MM.1S (cell line): ENCODE results near the gene LYPLA2.

Experiments
- DNase-seq: peaks from one replicate; pipeline ENCODE4 v3.0.0-alpha.2; 2015
- H2AFZ ChIP-seq: fragments of 300-600 bp; sonication (generic); 2 replicates; pipeline ENCODE4 v1.6.0; 2016; ENCODE audit warnings: antibody characterized with exemption, low read length
- H3F3A ChIP-seq: fragments of 300-600 bp; sonication (generic); 2 replicates; pipeline ENCODE4 v1.6.1; 2016; ENCODE audit warnings: mild to moderate bottlenecking, antibody characterized with exemption, low read length, moderate library complexity, mixed read lengths; ENCODE audit not compliant: insufficient read depth
- H3K27ac ChIP-seq: fragments of 300-600 bp; sonication (generic); 2 replicates; pipeline ENCODE4 v1.5.1; 2016; ENCODE audit warnings: mild to moderate bottlenecking, low read length
- H3K27me3 ChIP-seq: fragments of 300-600 bp; sonication (generic); replicated peaks from 2 replicates; pipeline ENCODE4 v1.6.0; 2016; ENCODE audit warnings: low read length; ENCODE audit not compliant: insufficient read depth
- H3K36me3 ChIP-seq: fragments of 300-600 bp; sonication (generic); replicated peaks from 2 replicates; pipeline ENCODE4 v1.6.1; 2016; ENCODE audit warnings: mild to moderate bottlenecking, low read length, mixed read lengths; ENCODE audit not compliant: insufficient read depth
- H3K4me1 ChIP-seq: fragments of 300-600 bp; sonication (generic); 2 replicates; pipeline ENCODE4 v1.6.1; 2016; ENCODE audit warnings: low read length, mixed read lengths
- H3K4me2 ChIP-seq: fragments of 300-600 bp; sonication (generic); 2 replicates; pipeline ENCODE4 v1.6.0; 2016; ENCODE audit warnings: low read depth, low read length
- H3K4me3 ChIP-seq: fragments of 300-600 bp; sonication (generic); 2 replicates; pipeline ENCODE4 v1.5.1; 2016; ENCODE audit warnings: low read length, mixed read lengths
- H3K79me2 ChIP-seq: fragments of 300-600 bp; sonication (generic); 2 replicates; pipeline ENCODE4 v1.6.1; 2016; ENCODE audit warnings: mixed run types, low read length, mixed read lengths
- H3K9ac ChIP-seq: fragments of 300-600 bp; sonication (generic); 2 replicates; pipeline ENCODE4 v1.6.1; 2016; ENCODE audit warnings: low read length, mixed read lengths
- H3K9me2 ChIP-seq: fragments of 300-600 bp; sonication (generic); replicated peaks from 2 replicates; pipeline ENCODE4 v1.6.1; 2016; ENCODE audit warnings: mild to moderate bottlenecking, low read length, mixed read lengths; ENCODE audit not compliant: insufficient read depth
- H3K9me3 ChIP-seq: fragments of 300-600 bp; sonication (generic); replicated peaks from 2 replicates; pipeline ENCODE4 v1.6.1; 2016; ENCODE audit warnings: mild to moderate bottlenecking, low read length, mixed read lengths; ENCODE audit not compliant: insufficient read depth
- H4K20me1 ChIP-seq: fragments of 300-600 bp; sonication (generic); 2 replicates; pipeline ENCODE4 v1.6.1; 2016; ENCODE audit warnings: mild to moderate bottlenecking, low read length, moderate library complexity, mixed read lengths; ENCODE audit not compliant: insufficient read depth
- EZH2 ChIP-seq: fragments of 300-600 bp; sonication (generic); optimal IDR thresholded peaks from 2 replicates; pipeline ENCODE3; 2017; ENCODE audit warnings: low read depth, mild to moderate bottlenecking, antibody characterized with exemption, low read length, mixed read lengths
- EZH2phosphoT487 ChIP-seq: fragments of 300-600 bp; sonication (generic); IDR thresholded peaks from 2 replicates; pipeline ENCODE4 v1.6.1; 2018; ENCODE audit warnings: antibody characterized with exemption, low read length
- TF ChIP-seq, protein P1 (sequence below): fragments of 300-600 bp; sonication (generic); IDR thresholded peaks from 2 replicates; pipeline ENCODE4 v1.5.1; 2016; ENCODE audit warnings: antibody characterized with exemption, low read length, mixed read lengths

LYPLA2 gene

GRCh38 chr1:23756676-23757075 lies 34.3 kb upstream of the LYPLA2 start:
- DNase-seq: no peak

DNA sequence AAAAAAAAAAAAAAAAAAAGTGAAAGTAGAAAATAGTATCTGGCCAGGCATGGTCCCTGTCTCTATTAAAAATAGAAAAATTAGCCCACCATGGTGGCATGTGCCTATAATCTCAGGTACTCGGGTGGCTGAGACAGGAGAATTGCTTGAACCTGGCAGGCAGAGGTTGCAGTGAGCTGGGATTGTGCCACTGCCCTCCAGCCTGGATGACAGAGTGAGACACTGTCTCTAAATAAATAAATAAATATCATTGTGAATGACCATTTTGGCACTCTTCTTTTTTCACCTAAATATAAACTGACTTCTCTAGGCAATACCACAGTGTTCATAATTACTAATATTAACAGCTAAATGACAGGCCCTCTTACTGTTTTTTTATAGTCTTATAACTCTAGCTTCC lies 33.1 kb upstream of the LYPLA2 start:
- Histone ChIP-seq H3K79me2 (no peaks in the 10 kb centered on the region), H2AFZ (no peak overlapping the region), H4K20me1 (no peaks in the 10 kb centered on the region), H3K9me3 (no peaks in the 10 kb centered on the region), H3K4me1 (peaks cover 11% of the 10 kb centered on the region), H3K36me3 (peaks cover 24% of the 10 kb centered on the region), H3K27ac (no peak overlapping the region), H3K4me3 (no peak overlapping the region), H3K9me2 (no peaks in the 10 kb centered on the region), H3K27me3 (no peaks in the 10 kb centered on the region), H3K4me2 (no peak overlapping the region), H3K9ac (no peak overlapping the region), H3F3A (no peaks in the 10 kb centered on the region)
- no peak for TF ChIP-seq EZH2phosphoT487
- no peak for TF ChIP-seq EZH2
- TF ChIP-seq, protein P1, sequence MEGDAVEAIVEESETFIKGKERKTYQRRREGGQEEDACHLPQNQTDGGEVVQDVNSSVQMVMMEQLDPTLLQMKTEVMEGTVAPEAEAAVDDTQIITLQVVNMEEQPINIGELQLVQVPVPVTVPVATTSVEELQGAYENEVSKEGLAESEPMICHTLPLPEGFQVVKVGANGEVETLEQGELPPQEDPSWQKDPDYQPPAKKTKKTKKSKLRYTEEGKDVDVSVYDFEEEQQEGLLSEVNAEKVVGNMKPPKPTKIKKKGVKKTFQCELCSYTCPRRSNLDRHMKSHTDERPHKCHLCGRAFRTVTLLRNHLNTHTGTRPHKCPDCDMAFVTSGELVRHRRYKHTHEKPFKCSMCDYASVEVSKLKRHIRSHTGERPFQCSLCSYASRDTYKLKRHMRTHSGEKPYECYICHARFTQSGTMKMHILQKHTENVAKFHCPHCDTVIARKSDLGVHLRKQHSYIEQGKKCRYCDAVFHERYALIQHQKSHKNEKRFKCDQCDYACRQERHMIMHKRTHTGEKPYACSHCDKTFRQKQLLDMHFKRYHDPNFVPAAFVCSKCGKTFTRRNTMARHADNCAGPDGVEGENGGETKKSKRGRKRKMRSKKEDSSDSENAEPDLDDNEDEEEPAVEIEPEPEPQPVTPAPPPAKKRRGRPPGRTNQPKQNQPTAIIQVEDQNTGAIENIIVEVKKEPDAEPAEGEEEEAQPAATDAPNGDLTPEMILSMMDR: no peak
- DNase-seq: no peak

More at GRCh38 chr1:23756676-23757075, 34.3 kb upstream of the LYPLA2 start:
- no peak overlapping the region for H3K4me3 ChIP-seq
- H3K4me2 ChIP-seq: no peak overlapping the region
- H3K79me2 ChIP-seq: peaks cover 8% of the 10 kb centered on the region; the same call in 1 of the 2 replicates
- H3K9me3 ChIP-seq: no peaks in the 10 kb centered on the region
- TF ChIP-seq, protein P1: no peak
- TF ChIP-seq EZH2phosphoT487: no peak
- no peaks in the 10 kb centered on the region for H4K20me1 ChIP-seq
- H3K36me3 ChIP-seq: peaks cover 24% of the 10 kb centered on the region
- no peak overlapping the region for H3K27ac ChIP-seq
- H2AFZ ChIP-seq: no peak overlapping the region
- no peaks in the 10 kb centered on the region for H3K27me3 ChIP-seq
- peaks cover 11% of the 10 kb centered on the region for H3K4me1 ChIP-seq
- H3K9me2 ChIP-seq: no peaks in the 10 kb centered on the region
- H3F3A ChIP-seq: no peaks in the 10 kb centered on the region
- no peak overlapping the region for H3K9ac ChIP-seq

- no peak overlapping the region for H3K4me2 ChIP-seq
- no peaks in the 10 kb centered on the region for H3K9me3 ChIP-seq
- no peak overlapping the region for H3K4me3 ChIP-seq
- no peaks in the 10 kb centered on the region for H3K79me2 ChIP-seq
- TF ChIP-seq EZH2phosphoT487: no peak
- TF ChIP-seq EZH2: no peak
- TF ChIP-seq, protein P1: no peak
- no peak for DNase-seq
- H3K27ac ChIP-seq: no peak overlapping the region
- no peak overlapping the region for H2AFZ ChIP-seq
- no peaks in the 10 kb centered on the region for H3F3A ChIP-seq
- H3K9ac ChIP-seq: no peak overlapping the region
- H3K36me3 ChIP-seq: peaks cover 12% of the 10 kb centered on the region; the same call in 1 of the 2 replicates
- no peaks in the 10 kb centered on the region for H3K27me3 ChIP-seq
- no peaks in the 10 kb centered on the region for H3K9me2 ChIP-seq
- H4K20me1 ChIP-seq: no peaks in the 10 kb centered on the region
- peaks cover 11% of the 10 kb centered on the region for H3K4me1 ChIP-seq
Observed at GRCh38 chr1:23759277-23759676, 31.7 kb upstream of the LYPLA2 start.
